H1 (cell line): ENCODE data around the gene FGD4. TPM values are rescaled to one million over a fixed set of nuclear protein-coding genes. Genes with fewer than 3 reads are reported as not detected.

ENCODE experiments used
- CTCF ChIA-PET: fragments of 300-600 bp; sonication (Branson Sonifier 250); formaldehyde crosslinking; loops from one replicate; lab custom pipeline; 2021; ENCODE audit not compliant: partially characterized antibody; lab: Charles Lee
- POLR2A ChIA-PET: fragments of 300-600 bp; sonication (Branson Sonifier 250); formaldehyde crosslinking; loops from one replicate; lab custom pipeline; 2021; ENCODE audit warnings: inconsistent platforms; ENCODE audit not compliant: partially characterized antibody; lab: Charles Lee
- DNase-seq, 2 experiments: peaks; one replicate each; pipeline versions ENCODE4 v3.0.0 to v3.0.0-alpha.2; 2010 to 2022; ENCODE audit warnings: low spot score in 2 of 2, low read depth in 1 of 2, mixed read lengths in 1 of 2
- FAIRE-seq: peaks from 2 replicates; lab custom pipeline; 2011; peaks lifted over from hg19 to GRCh38; lab: Jason Lieb, UNC
- H2AFZ ChIP-seq: 2 replicates; pipeline ENCODE4 v1.8.1; 2012; ENCODE audit warnings: low read length, inconsistent platforms
- H2AK5ac ChIP-seq: 2 replicates; pipeline ENCODE4 v1.6.1; 2013; ENCODE audit warnings: low read depth, low read length
- H2BK120ac ChIP-seq: replicated peaks from 2 replicates; pipeline ENCODE3; 2013; ENCODE audit warnings: low read depth, low read length, inconsistent platforms
- H2BK12ac ChIP-seq: 2 replicates; pipeline ENCODE4 v1.6.1; 2013; ENCODE audit warnings: low read depth, low read length
- H2BK15ac ChIP-seq: 2 replicates; pipeline ENCODE4 v1.6.1; 2013; ENCODE audit warnings: low read length
- H2BK20ac ChIP-seq: 2 replicates; pipeline ENCODE4 v1.6.1; 2013; ENCODE audit warnings: low read length
- H2BK5ac ChIP-seq: 2 replicates; pipeline ENCODE4 v1.6.1; 2013; ENCODE audit warnings: low read depth, low read length
- H3K14ac ChIP-seq: 2 replicates; pipeline ENCODE4 v1.6.1; 2013; ENCODE audit warnings: inconsistent platforms; ENCODE audit not compliant: insufficient read length
- H3K18ac ChIP-seq: 2 replicates; pipeline ENCODE4 v1.6.1; 2013; ENCODE audit warnings: low read length; ENCODE audit errors: extremely low read depth
- H3K23ac ChIP-seq: 2 replicates; pipeline ENCODE4 v1.6.1; 2013; ENCODE audit warnings: inconsistent platforms; ENCODE audit not compliant: insufficient read length
- H3K23me2 ChIP-seq: 2 replicates; pipeline ENCODE4 v1.6.1; 2013; ENCODE audit warnings: low read depth, low read length
- H3K27ac ChIP-seq: 2 replicates; pipeline ENCODE4 v1.6.1; 2011; ENCODE audit warnings: low read depth, low read length, inconsistent platforms
- H3K27me3 ChIP-seq, 4 experiments: replicated peaks in 1 of 4; 1 replicate in 1 of 4; 2 replicates in 3 of 4; pipeline versions ENCODE4 v1.6.1 to v1.8.1; 2011 to 2013; ENCODE audit warnings: low read length in 3 of 4, mild to moderate bottlenecking in 3 of 4, inconsistent platforms in 2 of 4, mixed read lengths in 2 of 4, moderate library complexity in 1 of 4; ENCODE audit not compliant: control insufficient read depth in 3 of 4, insufficient read depth in 3 of 4; ENCODE audit errors: extremely low read depth in 1 of 4
- H3K36me3 ChIP-seq, 4 experiments: 2 replicates each; pipeline versions ENCODE4 v1.6.1 to v1.8.1; 2011 to 2013; ENCODE audit warnings: mild to moderate bottlenecking in 4 of 4, low read length in 3 of 4, moderate library complexity in 2 of 4, control low read depth in 1 of 4, inconsistent platforms in 1 of 4; ENCODE audit not compliant: insufficient read depth in 4 of 4, control insufficient read depth in 2 of 4
- H3K4ac ChIP-seq: replicated peaks from 2 replicates; pipeline ENCODE3; 2013; ENCODE audit warnings: low read length, low read depth, mixed read lengths, inconsistent platforms; ENCODE audit not compliant: insufficient read length
- H3K4me1 ChIP-seq, 4 experiments: replicated peaks in 1 of 4; 1 replicate in 1 of 4; 2 replicates in 3 of 4; pipeline versions ENCODE4 v1.6.1 to v1.8.1; 2011 to 2013; ENCODE audit warnings: low read length in 3 of 4, inconsistent platforms in 2 of 4, mixed read lengths in 1 of 4; ENCODE audit not compliant: insufficient read depth in 4 of 4, control insufficient read depth in 3 of 4
- H3K4me2 ChIP-seq, 2 experiments: 2 replicates each; pipeline versions ENCODE4 v1.6.1 to v1.8.1; 2011 to 2013; ENCODE audit warnings: low read depth in 2 of 2, low read length in 2 of 2, control low read depth in 1 of 2, inconsistent platforms in 1 of 2, mild to moderate bottlenecking in 1 of 2; ENCODE audit not compliant: insufficient read depth in 1 of 2
- H3K4me3 ChIP-seq, 4 experiments: fragments of 200-600, 300-600 bp in 1 of 4; sonication (generic), shearing (Covaris generic), sonication (Bioruptor Twin) in 1 of 4; 2 replicates each; pipeline versions ENCODE4 v1.5.1 to v1.8.1; 2011 to 2016; ENCODE audit warnings: low read length in 4 of 4, low read depth in 3 of 4, control low read depth in 2 of 4, inconsistent platforms in 2 of 4, mild to moderate bottlenecking in 2 of 4, mixed read lengths in 1 of 4, moderate library complexity in 1 of 4; ENCODE audit not compliant: insufficient read depth in 2 of 4; ENCODE audit errors: extremely low read depth in 1 of 4
- H3K56ac ChIP-seq: replicated peaks from 2 replicates; pipeline ENCODE3; 2013; ENCODE audit warnings: low read depth, mild to moderate bottlenecking, mixed read lengths, low read length, inconsistent platforms; ENCODE audit not compliant: insufficient read length
- H3K79me1 ChIP-seq: 2 replicates; pipeline ENCODE4 v1.6.1; 2013; ENCODE audit warnings: low read depth, low read length, control low read depth
- H3K79me2 ChIP-seq, 2 experiments: 2 replicates each; pipeline versions ENCODE4 v1.6.1 to v1.8.1; 2012 to 2013; ENCODE audit warnings: low read length in 2 of 2, mild to moderate bottlenecking in 2 of 2, inconsistent platforms in 1 of 2; ENCODE audit not compliant: insufficient read depth in 2 of 2, control insufficient read depth in 1 of 2
- H3K9ac ChIP-seq, 4 experiments: replicated peaks in 1 of 4; 1 replicate in 1 of 4; 2 replicates in 3 of 4; pipeline versions ENCODE4 v1.6.1 to v1.8.1; 2011 to 2013; ENCODE audit warnings: low read depth in 3 of 4, low read length in 3 of 4, control low read depth in 2 of 4, mild to moderate bottlenecking in 2 of 4, moderate library complexity in 2 of 4, inconsistent platforms in 1 of 4; ENCODE audit errors: extremely low read depth in 1 of 4
- H3K9me3 ChIP-seq, 2 experiments: 2 replicates each; pipeline versions ENCODE4 v1.6.1 to v1.8.1; 2012 to 2013; ENCODE audit warnings: mild to moderate bottlenecking in 2 of 2, moderate library complexity in 2 of 2, control low read depth in 1 of 2, inconsistent platforms in 1 of 2, low read depth in 1 of 2, low read length in 1 of 2, mixed read lengths in 1 of 2; ENCODE audit not compliant: insufficient read depth in 2 of 2
- H4K20me1 ChIP-seq, 2 experiments: replicated peaks in 1 of 2; 2 replicates each; pipeline versions ENCODE3 to v1.8.1; 2011 to 2013; ENCODE audit warnings: inconsistent platforms in 2 of 2, low read length in 2 of 2, mild to moderate bottlenecking in 1 of 2; ENCODE audit not compliant: insufficient read depth in 2 of 2, control insufficient read depth in 1 of 2
- H4K5ac ChIP-seq: 2 replicates; pipeline ENCODE4 v1.6.1; 2013; ENCODE audit warnings: low read length, low read depth, mixed read lengths, inconsistent platforms; ENCODE audit not compliant: insufficient read length
- H4K8ac ChIP-seq: 2 replicates; pipeline ENCODE4 v1.8.0; 2013; ENCODE audit warnings: mild to moderate bottlenecking, moderate library complexity, low read length, inconsistent platforms; ENCODE audit not compliant: insufficient read depth; ENCODE audit errors: extremely low read depth
- H4K91ac ChIP-seq: replicated peaks from 2 replicates; pipeline ENCODE3; 2013; ENCODE audit warnings: low read length, mixed read lengths, inconsistent platforms; ENCODE audit not compliant: insufficient read length
- ATF2 ChIP-seq: IDR thresholded peaks from 2 replicates; pipeline ENCODE4 v1.6.1; 2012; ENCODE audit warnings: low read length, inconsistent platforms
- CBX5 ChIP-seq: fragments of 300-800, 300-1000 bp; sonication (generic); IDR thresholded peaks from 2 replicates; pipeline ENCODE4 v1.7.1; 2016; ENCODE audit warnings: antibody characterized with exemption, low read length, low read depth
- CHD2 ChIP-seq: IDR thresholded peaks from 2 replicates; pipeline ENCODE4 v1.6.1; 2012; ENCODE audit warnings: low read length, improper control_type of control experiment
- CTCF ChIP-seq, 3 experiments: IDR thresholded peaks; 1 replicate in 2 of 3; 2 replicates in 1 of 3; pipeline versions ENCODE4 v1.5.1 to v1.6.1; 2011; ENCODE audit warnings: low read length in 3 of 3, mild to moderate bottlenecking in 3 of 3, inconsistent platforms in 2 of 3, low read depth in 1 of 3, moderate library complexity in 1 of 3; ENCODE audit not compliant: insufficient read depth in 1 of 3; ENCODE audit errors: control extremely low read depth in 1 of 3
- MAFK ChIP-seq: IDR thresholded peaks from 2 replicates; pipeline ENCODE4 v1.6.1; 2012; ENCODE audit warnings: low read depth, mild to moderate bottlenecking, improper control_type of control experiment, low read length
- MAX ChIP-seq: IDR thresholded peaks from 2 replicates; pipeline ENCODE4 v1.6.1; 2012; ENCODE audit warnings: inconsistent platforms
- PHF8 ChIP-seq: fragments of 200-600 bp; sonication (generic); conservative IDR thresholded peaks from 2 replicates; pipeline ENCODE4 v1.7.1; 2012; ENCODE audit warnings: low read depth, mild to moderate bottlenecking, inconsistent platforms, low read length, moderate library complexity
- RFX5 ChIP-seq: IDR thresholded peaks from 2 replicates; pipeline ENCODE4 v1.6.1; 2011; ENCODE audit warnings: low read depth, low read length, improper control_type of control experiment, borderline replicate concordance
- TBP ChIP-seq: IDR thresholded peaks from 2 replicates; pipeline ENCODE4 v1.6.1; 2011; ENCODE audit warnings: low read depth, low read length, improper control_type of control experiment
- YY1 ChIP-seq: IDR thresholded peaks from 2 replicates; pipeline ENCODE4 v1.6.1; 2011; ENCODE audit warnings: low read depth, mild to moderate bottlenecking, low read length
- WGBS, 2 experiments: shearing (Covaris generic) in 1 of 2; methylation state at CpG; one replicate each; pipeline versions ENCODE4 v1.1.6 to v1.1.7; 2013 to 2015; ENCODE audit warnings: low lambda C conversion rate in 2 of 2, mixed read lengths in 2 of 2, inconsistent platforms in 1 of 2, low coverage in 1 of 2, missing lambda C conversion rate in 1 of 2; ENCODE audit not compliant: insufficient replicate concordance in 2 of 2, insufficient coverage in 1 of 2, insufficient read length in 1 of 2; ENCODE audit errors: extremely low coverage in 1 of 2, missing lambda C conversion rate in 1 of 2; 5-methylcytosine and 5-hydroxymethylcytosine counted together
- polyA plus RNA-seq, 7 experiments: library from polyadenylated mRNA; depleted of rRNA in 3 of 7; stranded (reverse) in 5 of 7; unstranded in 2 of 7; fragments of >200 nt in 5 of 7; fragments of 200-250 nt in 2 of 7; gene quantifications; 1 replicate in 5 of 7; 2 replicates in 1 of 7; 4 replicates in 1 of 7; pipeline versions ENCODE4 v1.2.1 to v1.2.3, GENCODE V29; 2011 to 2013; ENCODE audit warnings: missing spikeins in 2 of 7, mixed read lengths in 2 of 7
- total RNA-seq: library from RNA; stranded (reverse); fragmentation: NEBNext Ultra II Directional; extraction: Animal tissue kit (Norgen Biotek cat#: 25700); gene quantifications from 2 replicates; pipeline ENCODE4 v1.2.1, GENCODE V29; 2021

Gene FGD4
- total and polyA plus RNA-seq, 2 of the 8 experiments (the other 6 are each of a cell fraction or from before 2014, with no cell fraction given): 8.5 to 48.2 TPM

- DNase-seq (no peak), FAIRE-seq (no peak)
- no peak overlapping the region for H3K56ac ChIP-seq
- peaks cover 0 to 6% (median 1%) of the 10 kb centered on the region in 4 experiments; a peak in 2 of 7 replicates for H3K4me1 ChIP-seq
- H3K27me3 ChIP-seq: no peaks in the 10 kb centered on the region
- H4K5ac ChIP-seq: no peak overlapping the region
- no peak overlapping the region for H2BK20ac ChIP-seq
- peaks cover 0 to 31% (median 8%) of the 10 kb centered on the region in 4 experiments; a peak in 3 of 8 replicates for H3K36me3 ChIP-seq
- no peak overlapping the region for H2BK12ac ChIP-seq
- no peaks in the 10 kb centered on the region; the same call in 1 of the 2 replicates for H3K79me1 ChIP-seq
- ChIA-PET CTCF (no interaction called here), POLR2A (no interaction called here)
- H3K27ac ChIP-seq: no peak overlapping the region
- no peak overlapping the region for H3K4me2 ChIP-seq
- H3K4ac ChIP-seq: no peak overlapping the region
- H3K9ac ChIP-seq: no peak overlapping the region
- no peak overlapping the region for H4K91ac ChIP-seq
- H3K23ac ChIP-seq: no peak overlapping the region
- no peak overlapping the region for H2BK15ac ChIP-seq
- no peak overlapping the region for H3K18ac ChIP-seq
- no peak overlapping the region for H3K14ac ChIP-seq
- H4K8ac ChIP-seq: no peak overlapping the region
- H3K79me2 ChIP-seq: peaks cover 0 to 7% of the 10 kb centered on the region in 2 experiments; a peak in 2 of 4 replicates
- H2AK5ac ChIP-seq: no peak overlapping the region
- no peaks in the 10 kb centered on the region for H3K9me3 ChIP-seq
- H4K20me1 ChIP-seq: no peaks in the 10 kb centered on the region
- no peak overlapping the region for H2AFZ ChIP-seq
- no peaks in the 10 kb centered on the region for H3K23me2 ChIP-seq
- no peak overlapping the region for H2BK120ac ChIP-seq
- no peak overlapping the region for H2BK5ac ChIP-seq
- WGBS, 2 experiments: 98% methylated on average over 2 of the region's 2 CpGs; no CpG with 5 or more reads in 1 of the 2 experiments
- H3K4me3 ChIP-seq: no peak overlapping the region
- TF ChIP-seq CTCF (IDR thresholded peaks at IDR 0.05; ENCODE audit: control extremely low read depth in 1 of 3, insufficient read depth in 1 of 3, low read depth in 1 of 3, low read length in 3 of 3) (no peak), PHF8 (no peak), ATF2 (no peak), CBX5 (no peak), CHD2 (no peak), MAFK (no peak), MAX (no peak), TBP (no peak), YY1 (no peak), RFX5 (no peak)
These were observed 201.3 kb downstream of the FGD4 start for GRCh38 chr12:32600681-32601080.
